ENCODE data around the gene SCUBE3. TPM values are rescaled to one million over a fixed set of nuclear protein-coding genes. Genes with fewer than 3 reads are reported as not detected.

SCUBE3 gene
- polyA plus RNA-seq, 1 donor from 2014 or later, result 7.3 TPM

GRCh38 chr6:35265523-35265922, 51.8 kb downstream of the SCUBE3 start:
- no peaks in the 10 kb centered on the region for H3K36me3 ChIP-seq (ENCODE audit: insufficient read depth, low read length)
- H3K4me3 ChIP-seq (ENCODE audit: low read length), result no peak overlapping the region

GRCh38 chr6:35267446-35267845, 53.7 kb downstream of the SCUBE3 start:
- no peak overlapping the region for H3K4me2 ChIP-seq (ENCODE audit: low read length)
- H3K4me3 ChIP-seq (ENCODE audit: low read length), result no peak overlapping the region
- H3K27ac ChIP-seq (ENCODE audit: low read length), result no peak overlapping the region
- H3K9me2 ChIP-seq (ENCODE audit: insufficient read depth, low read length), result no peaks in the 10 kb centered on the region
- no peaks in the 10 kb centered on the region for H3F3A ChIP-seq (ENCODE audit: insufficient read depth, low read length, poor library complexity, severe bottlenecking)
- H3K36me3 ChIP-seq (ENCODE audit: insufficient read depth, low read length), result no peaks in the 10 kb centered on the region
- no peaks in the 10 kb centered on the region for H3K79me2 ChIP-seq (replicated peaks; ENCODE audit: insufficient read depth, low read length)
- no peak overlapping the region for H2AFZ ChIP-seq (ENCODE audit: low read depth, low read length)
- H4K20me1 ChIP-seq (ENCODE audit: insufficient read depth), result no peaks in the 10 kb centered on the region
- no peak overlapping the region for H3K9ac ChIP-seq (ENCODE audit: low read length)
- no peaks in the 10 kb centered on the region for H3K27me3 ChIP-seq (ENCODE audit: insufficient read depth, low read depth, low read length)
- no peaks in the 10 kb centered on the region for H3K9me3 ChIP-seq (ENCODE audit: low read length)
- TF ChIP-seq CTCF (IDR thresholded peaks at IDR 0.05; ENCODE audit: poor library complexity, severe bottlenecking) (no peak), REST (IDR thresholded peaks at IDR 0.05; ENCODE audit: borderline replicate concordance) (no peak), TAF1 (IDR thresholded peaks at IDR 0.05; ENCODE audit: low read depth) (no peak), SMC3 (conservative IDR thresholded peaks at IDR 0.05; ENCODE audit: poor library complexity) (no peak), MXI1 (conservative IDR thresholded peaks at IDR 0.05; ENCODE audit: poor library complexity, severe bottlenecking) (no peak), EP300 (conservative IDR thresholded peaks at IDR 0.05; ENCODE audit: poor library complexity, severe bottlenecking) (no peak), RAD21 (conservative IDR thresholded peaks at IDR 0.05) (no peak)

More at GRCh38 chr6:35265523-35265922, 51.8 kb downstream of the SCUBE3 start:
- Histone ChIP-seq H4K20me1 (ENCODE audit: insufficient read depth) (no peaks in the 10 kb centered on the region), H3K9ac (ENCODE audit: low read length) (no peak overlapping the region), H3K4me2 (ENCODE audit: low read length) (no peak overlapping the region), H3K27ac (ENCODE audit: low read length) (no peak overlapping the region), H2AFZ (ENCODE audit: low read depth, low read length) (no peak overlapping the region), H3K9me3 (ENCODE audit: low read length) (no peaks in the 10 kb centered on the region), H3F3A (ENCODE audit: insufficient read depth, low read length, poor library complexity, severe bottlenecking) (no peaks in the 10 kb centered on the region), H3K27me3 (ENCODE audit: insufficient read depth, low read depth, low read length) (no peaks in the 10 kb centered on the region), H3K9me2 (ENCODE audit: insufficient read depth, low read length) (no peaks in the 10 kb centered on the region), H3K79me2 (replicated peaks; ENCODE audit: insufficient read depth, low read length) (no peaks in the 10 kb centered on the region)
- TF ChIP-seq EP300 (conservative IDR thresholded peaks at IDR 0.05; ENCODE audit: poor library complexity, severe bottlenecking) (no peak), RAD21 (conservative IDR thresholded peaks at IDR 0.05) (no peak), REST (IDR thresholded peaks at IDR 0.05; ENCODE audit: borderline replicate concordance) (no peak), EZH2 (IDR thresholded peaks at IDR 0.05; ENCODE audit: borderline replicate concordance, insufficient read depth, low read length, poor library complexity, severe bottlenecking) (no peak), POLR2AphosphoS5 (IDR thresholded peaks at IDR 0.05) (no peak), SMC3 (conservative IDR thresholded peaks at IDR 0.05; ENCODE audit: poor library complexity) (no peak), CTCF (IDR thresholded peaks at IDR 0.05; ENCODE audit: poor library complexity, severe bottlenecking) (no peak), TAF1 (IDR thresholded peaks at IDR 0.05; ENCODE audit: low read depth) (no peak), MXI1 (conservative IDR thresholded peaks at IDR 0.05; ENCODE audit: poor library complexity, severe bottlenecking) (no peak)
